H1 (cell line): ENCODE data around the gene CDK5. TPM values are rescaled to one million over a fixed set of nuclear protein-coding genes. Genes with fewer than 3 reads are reported as not detected.

Experiments used
- CHD1 ChIP-seq: IDR thresholded peaks from 2 replicates; pipeline ENCODE4 v1.6.1; 2012; ENCODE audit warnings: low read depth, low read length, improper control_type of control experiment
- JUN ChIP-seq: IDR thresholded peaks from 2 replicates; pipeline ENCODE4 v1.6.1; 2011; ENCODE audit warnings: low read depth, mild to moderate bottlenecking, improper control_type of control experiment, low read length
- POU5F1 ChIP-seq: IDR thresholded peaks from 2 replicates; pipeline ENCODE4 v1.6.1; 2011; ENCODE audit warnings: low read depth, mild to moderate bottlenecking, low read length, moderate library complexity
- RNF2 ChIP-seq: fragments of 200-900, 300-1000 bp; sonication (generic); IDR thresholded peaks from 2 replicates; pipeline ENCODE4 v1.7.1; 2016; ENCODE audit warnings: borderline replicate concordance, low read depth, mild to moderate bottlenecking, antibody characterized with exemption, low read length; ENCODE audit not compliant: poor library complexity, severe bottlenecking; ENCODE audit errors: missing control alignments
- SIX5 ChIP-seq: IDR thresholded peaks from 2 replicates; pipeline ENCODE4 v1.6.1; 2011; ENCODE audit warnings: mild to moderate bottlenecking, low read depth, low read length
- SUZ12 ChIP-seq: fragments of 200-600 bp; sonication (generic); IDR thresholded peaks from 2 replicates; pipeline ENCODE4 v1.6.1; 2012; ENCODE audit warnings: mild to moderate bottlenecking, inconsistent platforms, low read length, moderate library complexity, mixed read lengths
- polyA plus RNA-seq, 7 experiments: library from polyadenylated mRNA; depleted of rRNA in 3 of 7; stranded (reverse) in 5 of 7; unstranded in 2 of 7; fragments of >200 nt in 5 of 7; fragments of 200-250 nt in 2 of 7; gene quantifications; 1 replicate in 5 of 7; 2 replicates in 1 of 7; 4 replicates in 1 of 7; pipeline versions ENCODE4 v1.2.1 to v1.2.3, GENCODE V29; 2011 to 2013; ENCODE audit warnings: missing spikeins in 2 of 7, mixed read lengths in 2 of 7
- total RNA-seq: library from RNA; stranded (reverse); fragmentation: NEBNext Ultra II Directional; extraction: Animal tissue kit (Norgen Biotek cat#: 25700); gene quantifications from 2 replicates; pipeline ENCODE4 v1.2.1, GENCODE V29; 2021

The CDK5 gene
- total and polyA plus RNA-seq, 2 of the 8 experiments (the other 6 are each of a cell fraction or from before 2014, with no cell fraction given), result 22.8 to 37.2 TPM

DNA sequence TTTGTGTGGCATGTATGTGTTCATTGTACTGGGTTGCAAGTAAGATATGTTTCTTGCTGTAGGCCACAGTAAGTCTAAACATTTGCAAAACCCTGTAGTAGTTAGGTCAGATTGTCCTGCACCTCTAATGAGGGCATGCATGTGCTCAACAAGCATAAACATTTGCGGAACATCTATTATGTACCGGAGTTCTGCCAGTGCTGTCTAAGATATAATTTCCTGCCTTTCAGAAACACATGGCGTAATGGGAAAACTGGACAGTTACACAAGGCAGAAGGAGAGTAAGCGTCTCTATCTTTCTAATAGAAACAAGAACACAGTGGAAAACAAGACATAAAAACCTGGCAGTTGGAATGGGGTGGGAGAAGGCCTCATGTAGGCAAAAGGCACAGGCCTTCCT, 26.7 kb downstream of the CDK5 start (continued):
- TF ChIP-seq SUZ12 (no peak), SIX5 (no peak), CHD1 (no peak), RNF2 (no peak), POU5F1 (no peak), JUN (no peak)
